Body of pancreas (tissue), 4 donors: Measurements from ENCODE around the gene RASIP1. TPM values are rescaled to one million over a fixed set of nuclear protein-coding genes. Genes with fewer than 3 reads are reported as not detected.

Source experiments
- ATAC-seq: fragments of 150-250 bp; one replicate; pipeline ENCODE4 v1.9.1; 2016
- DNase-seq, 4 donors: peaks; one replicate each; pipeline ENCODE4 v3.0.0-alpha.2; 2019
- H3K27ac ChIP-seq, 4 donors: fragments of 200-600 bp; sonication (generic); 1 replicate in 3 of 4; 2 replicates in 1 of 4; pipeline versions ENCODE4 v1.5.1 to v1.6.1; 2016 to 2019; ENCODE audit warnings: mild to moderate bottlenecking in 1 of 4, mixed read lengths in 1 of 4, moderate library complexity in 1 of 4
- H3K27me3 ChIP-seq, 2 donors: fragments of 200-600 bp; sonication (generic); one replicate each; pipeline ENCODE4 v1.6.0; 2016; ENCODE audit warnings: mild to moderate bottlenecking in 1 of 2
- H3K36me3 ChIP-seq, 2 donors: fragments of 200-600 bp; sonication (generic); replicated peaks in 1 of 2; 2 replicates each; pipeline ENCODE4 v1.5.1; 2016; ENCODE audit warnings: low read depth in 2 of 2; ENCODE audit not compliant: insufficient read depth in 1 of 2
- H3K4me1 ChIP-seq: fragments of 200-600 bp; sonication (generic); one replicate; pipeline ENCODE4 v1.6.0; 2016
- H3K4me3 ChIP-seq, 2 donors: fragments of 200-600 bp; sonication (generic); 1 replicate in 1 of 2; 2 replicates in 1 of 2; pipeline ENCODE4 v1.5.1; 2016 to 2019
- H3K9me3 ChIP-seq, 3 donors: fragments of 200-600 bp; sonication (generic); 1 replicate in 2 of 3; 2 replicates in 1 of 3; pipeline ENCODE4 v1.5.1; 2016
- POLR2A ChIP-seq, 3 donors: fragments of 450-650 bp; IDR thresholded peaks; one replicate each; pipeline ENCODE4 v1.6.1; 2016; ENCODE audit warnings: antibody characterized with exemption in 3 of 3, mild to moderate bottlenecking in 2 of 3
- WGBS, 2 donors: methylation state at CpG; one replicate each; pipeline ENCODE4 v1.1.5; 2017; 5-methylcytosine and 5-hydroxymethylcytosine counted together
- intact Hi-C: fragments of 100-400 bp; cut with DNase I; formaldehyde crosslinking; loops from one replicate; pipeline ENCODE4 v1.15.1; 2023
- total RNA-seq, 2 donors: library from RNA; depleted of rRNA; stranded (reverse); fragments of >200 nt; gene quantifications; one replicate each; pipeline ENCODE4 v1.1.0, GENCODE V29; 2016
- TF ChIP-seq, protein P1 (sequence below), 7 experiments: fragments of 450-650 bp in 4 of 7; fragments of 200-600 bp in 3 of 7; sonication (generic) in 3 of 7; IDR thresholded peaks; one replicate each; pipeline ENCODE4 v1.5.1; 2016 to 2019; ENCODE audit warnings: antibody characterized with exemption in 7 of 7

RASIP1 gene
- total RNA-seq, 2 donors from 2014 or later: 14.5 to 60.0 TPM

DNA sequence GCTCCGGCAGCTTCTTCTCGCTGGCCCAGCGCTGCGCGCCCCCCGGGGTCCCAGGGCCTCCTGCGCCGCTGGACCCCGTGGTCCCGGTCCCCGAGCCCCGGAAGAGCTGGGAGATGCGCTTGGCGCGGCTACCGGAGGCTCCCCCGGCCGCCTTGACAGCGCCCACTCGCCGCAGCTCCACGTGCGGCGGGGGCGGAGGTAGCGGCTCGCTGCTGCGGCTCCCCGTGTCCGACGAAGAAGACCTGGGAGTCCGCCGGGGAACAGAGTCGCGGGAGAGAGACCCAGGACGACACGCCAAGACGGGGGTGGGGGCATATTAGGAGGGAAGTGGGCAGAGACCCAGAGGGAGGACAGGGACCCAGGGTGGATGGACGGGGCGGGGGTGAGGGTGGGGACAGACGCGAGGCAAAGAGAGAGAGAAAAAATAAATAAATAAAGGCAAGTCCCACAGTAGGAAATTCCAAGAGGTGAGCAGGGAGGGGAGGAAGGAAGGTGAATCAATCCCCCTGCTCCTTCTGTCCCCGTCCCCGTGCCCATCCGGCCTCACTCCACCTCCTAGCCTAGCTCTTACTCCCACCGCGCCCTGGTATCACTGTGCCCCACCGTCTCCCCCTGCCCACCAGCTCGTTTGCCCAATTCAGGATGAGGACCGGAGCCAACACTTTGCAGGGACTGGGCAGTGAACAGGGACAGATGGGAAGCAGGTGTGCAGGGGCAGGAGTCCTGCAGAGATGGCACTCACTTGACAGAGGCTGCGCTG, 826 bp downstream of the RASIP1 start:
- Histone ChIP-seq H3K9me3 (no peaks in the 10 kb centered on the region), H3K4me3 (peak overlapping the region; percentile 4 to 23), H3K27ac (peak overlapping the region; percentile 79 to 93 (median 88)), H3K27me3 (no peaks in the 10 kb centered on the region), H3K4me1 (peaks cover 51% of the 10 kb centered on the region), H3K36me3 (no peaks in the 10 kb centered on the region)
- DNase-seq (peak; percentile 55 to 73 (median 64)), ATAC-seq (no peak)
- TF ChIP-seq, protein P1, sequence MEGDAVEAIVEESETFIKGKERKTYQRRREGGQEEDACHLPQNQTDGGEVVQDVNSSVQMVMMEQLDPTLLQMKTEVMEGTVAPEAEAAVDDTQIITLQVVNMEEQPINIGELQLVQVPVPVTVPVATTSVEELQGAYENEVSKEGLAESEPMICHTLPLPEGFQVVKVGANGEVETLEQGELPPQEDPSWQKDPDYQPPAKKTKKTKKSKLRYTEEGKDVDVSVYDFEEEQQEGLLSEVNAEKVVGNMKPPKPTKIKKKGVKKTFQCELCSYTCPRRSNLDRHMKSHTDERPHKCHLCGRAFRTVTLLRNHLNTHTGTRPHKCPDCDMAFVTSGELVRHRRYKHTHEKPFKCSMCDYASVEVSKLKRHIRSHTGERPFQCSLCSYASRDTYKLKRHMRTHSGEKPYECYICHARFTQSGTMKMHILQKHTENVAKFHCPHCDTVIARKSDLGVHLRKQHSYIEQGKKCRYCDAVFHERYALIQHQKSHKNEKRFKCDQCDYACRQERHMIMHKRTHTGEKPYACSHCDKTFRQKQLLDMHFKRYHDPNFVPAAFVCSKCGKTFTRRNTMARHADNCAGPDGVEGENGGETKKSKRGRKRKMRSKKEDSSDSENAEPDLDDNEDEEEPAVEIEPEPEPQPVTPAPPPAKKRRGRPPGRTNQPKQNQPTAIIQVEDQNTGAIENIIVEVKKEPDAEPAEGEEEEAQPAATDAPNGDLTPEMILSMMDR (IDR thresholded peaks at IDR 0.05): no peak
- peak in 1 of 3 donors; percentile 47 for TF ChIP-seq POLR2A (IDR thresholded peaks at IDR 0.05)
- intact Hi-C loops: no loop called here
- 4 to 17% methylated on average over 30 to 45 of the region's 51 CpGs for WGBS, 2 donors

DNA sequence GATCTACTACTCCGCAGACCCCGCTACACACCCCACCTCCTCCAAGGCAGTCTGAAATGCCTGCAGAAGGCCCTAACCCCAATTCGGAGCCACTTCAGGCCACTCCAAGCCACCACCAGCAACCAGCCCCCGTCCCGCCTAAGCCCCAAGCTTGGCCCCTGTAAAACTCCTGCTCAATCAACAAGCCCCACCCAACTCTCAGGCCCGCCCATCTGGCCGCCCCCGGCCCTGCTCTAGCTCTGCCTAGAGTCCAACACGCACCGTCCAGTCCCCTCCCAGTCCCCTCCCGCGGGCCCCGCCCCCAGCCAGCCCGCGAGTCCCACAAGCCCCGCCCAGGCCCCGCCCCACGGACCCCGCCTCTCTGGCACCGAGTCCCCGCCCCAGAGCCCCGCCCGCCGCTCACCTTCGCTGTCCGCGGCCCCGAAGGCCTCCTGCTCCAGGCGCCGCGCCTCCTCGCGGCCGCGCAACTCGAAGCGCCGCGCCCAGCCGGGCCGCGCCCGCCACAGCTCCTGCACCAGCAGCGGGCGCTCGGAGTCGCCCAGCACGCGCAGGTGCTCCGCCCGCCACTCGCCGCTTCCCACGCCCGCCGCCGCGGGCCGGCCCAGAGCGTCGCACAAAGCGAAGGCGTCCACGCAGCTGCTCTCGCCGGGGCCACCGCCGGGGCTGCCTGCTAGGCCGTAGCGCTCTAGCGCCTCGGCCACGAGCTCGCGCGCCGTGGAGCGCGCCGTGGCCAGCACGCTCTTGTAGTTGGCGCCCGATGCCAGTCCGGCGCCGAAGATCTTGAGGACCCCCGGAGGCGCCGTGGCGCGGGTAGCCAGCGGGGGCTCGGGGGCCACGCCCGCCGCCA, 1.6 kb downstream of the RASIP1 start:
- WGBS, 2 donors: 1 to 13% methylated on average over 11 to 84 of the region's 96 CpGs
- intact Hi-C loops: no loop called here
- Histone ChIP-seq H3K4me1 (peaks cover 51% of the 10 kb centered on the region), H3K4me3 (peak overlapping the region; percentile 4 to 23), H3K27ac (peak overlapping the region; percentile 79 to 93 (median 88)), H3K36me3 (no peaks in the 10 kb centered on the region), H3K27me3 (no peaks in the 10 kb centered on the region), H3K9me3 (no peaks in the 10 kb centered on the region)
- TF ChIP-seq, protein P1 (IDR thresholded peaks at IDR 0.05): peak in 5 of 7 experiments; percentile 7 to 98 (median 65)
- TF ChIP-seq POLR2A (IDR thresholded peaks at IDR 0.05): peak; percentile 60 to 91 (median 66)
- peak; percentile 84 for ATAC-seq
- DNase-seq: peak; percentile 96 to 98 (median 97)

DNA sequence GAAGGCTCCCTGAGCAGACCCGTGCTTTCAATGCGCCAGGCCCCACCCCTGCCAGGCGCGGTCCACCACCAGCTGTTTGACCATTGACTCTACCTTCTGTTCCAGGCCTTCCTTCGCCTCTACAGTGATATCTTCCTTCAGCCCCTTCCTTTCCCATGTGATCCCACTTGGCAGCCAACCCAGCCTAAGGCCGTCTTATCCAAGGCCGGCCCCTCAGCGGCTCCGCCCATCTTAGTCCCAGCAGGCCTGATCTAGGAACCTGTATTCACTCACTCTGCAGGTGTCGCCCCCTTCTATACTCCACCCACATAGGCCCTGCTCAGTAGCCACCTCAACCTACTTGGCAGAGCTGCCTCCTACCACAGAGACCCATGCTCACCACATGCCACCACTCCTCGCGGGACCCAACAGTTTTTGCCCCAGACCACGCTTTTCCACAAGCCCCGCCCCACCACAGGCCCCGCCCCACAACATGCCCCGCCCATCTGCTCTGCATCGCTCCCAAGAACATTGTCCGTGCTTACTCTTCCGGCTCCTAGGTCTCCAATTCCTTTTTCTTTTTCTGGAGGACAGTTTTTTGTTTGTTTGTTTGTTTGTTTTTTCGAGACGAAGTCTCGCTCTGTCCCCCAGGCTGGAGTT, 2.9 kb downstream of the RASIP1 start:
- H3K27ac ChIP-seq: peak overlapping the region in 3 of 4 donors; percentile 83 to 91 (median 84)
- peak in 2 of 3 donors; percentile 34 to 47 for TF ChIP-seq POLR2A (IDR thresholded peaks at IDR 0.05)
- TF ChIP-seq, protein P1 (IDR thresholded peaks at IDR 0.05): no peak
- WGBS, 2 donors: 35 to 37% methylated on average over 22 of the region's 22 CpGs
- H3K4me1 ChIP-seq: peaks cover 51% of the 10 kb centered on the region
- no peaks in the 10 kb centered on the region for H3K36me3 ChIP-seq
- no peak overlapping the region for H3K4me3 ChIP-seq
- ATAC-seq (peak; percentile 50), DNase-seq (peak; percentile 89 to 96 (median 94))
- intact Hi-C loops: no loop called here
- H3K27me3 ChIP-seq: no peaks in the 10 kb centered on the region
- no peaks in the 10 kb centered on the region for H3K9me3 ChIP-seq

DNA sequence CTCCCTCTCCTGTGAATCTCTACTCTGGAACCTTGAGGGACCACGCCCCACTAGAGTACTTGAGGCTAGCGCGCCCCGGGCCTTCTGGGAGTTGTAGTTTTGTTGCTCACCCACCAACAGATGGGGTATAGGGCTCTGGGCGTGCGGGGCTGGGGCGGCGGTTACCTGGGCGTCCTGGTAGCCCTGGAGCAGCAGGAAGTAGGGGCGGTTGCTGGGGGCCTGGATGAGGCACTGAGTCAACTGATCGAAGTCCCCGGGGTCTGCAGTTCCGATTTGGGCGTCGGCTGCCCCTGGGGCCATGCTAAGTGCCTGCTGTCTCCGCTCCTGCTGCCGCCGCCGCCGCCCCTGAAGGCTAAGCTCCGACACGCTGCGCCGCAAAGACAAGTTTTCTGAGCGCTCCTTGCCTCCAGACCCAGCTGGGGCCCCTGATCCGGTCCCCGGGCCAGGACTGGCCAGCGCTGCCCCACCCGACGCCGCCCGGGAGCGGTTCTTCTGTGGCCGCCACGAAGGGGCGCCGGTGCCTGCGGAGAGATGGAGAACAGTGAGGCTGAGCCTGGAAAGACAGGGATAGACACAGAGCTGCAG, 5.3 kb downstream of the RASIP1 start:
- WGBS, 2 donors: 76 to 87% methylated on average over 19 to 38 of the region's 38 CpGs
- intact Hi-C loops: no loop called here
- H3K9me3 ChIP-seq: no peaks in the 10 kb centered on the region
- TF ChIP-seq POLR2A (IDR thresholded peaks at IDR 0.05): no peak
- TF ChIP-seq, protein P1 (IDR thresholded peaks at IDR 0.05): no peak
- no peak for ATAC-seq
- no peak overlapping the region for H3K27ac ChIP-seq
- no peaks in the 10 kb centered on the region for H3K27me3 ChIP-seq
- peaks cover 34% of the 10 kb centered on the region for H3K4me1 ChIP-seq
- no peak for DNase-seq
- no peaks in the 10 kb centered on the region for H3K36me3 ChIP-seq
- no peak overlapping the region for H3K4me3 ChIP-seq
